H1 (cell line): ENCODE results near the gene KCNK13. TPM values are rescaled to one million over a fixed set of nuclear protein-coding genes. Genes with fewer than 3 reads are reported as not detected.

Source experiments
- CTCF ChIA-PET: fragments of 300-600 bp; sonication (Branson Sonifier 250); formaldehyde crosslinking; loops from one replicate; lab custom pipeline; 2021; ENCODE audit not compliant: partially characterized antibody; lab: Charles Lee
- POLR2A ChIA-PET: fragments of 300-600 bp; sonication (Branson Sonifier 250); formaldehyde crosslinking; loops from one replicate; lab custom pipeline; 2021; ENCODE audit warnings: inconsistent platforms; ENCODE audit not compliant: partially characterized antibody; lab: Charles Lee
- DNase-seq, 2 experiments: peaks; one replicate each; pipeline versions ENCODE4 v3.0.0 to v3.0.0-alpha.2; 2010 to 2022; ENCODE audit warnings: low spot score in 2 of 2, low read depth in 1 of 2, mixed read lengths in 1 of 2
- FAIRE-seq: peaks from 2 replicates; lab custom pipeline; 2011; peaks lifted over from hg19 to GRCh38; lab: Jason Lieb, UNC
- H2AFZ ChIP-seq: 2 replicates; pipeline ENCODE4 v1.8.1; 2012; ENCODE audit warnings: low read length, inconsistent platforms
- H2AK5ac ChIP-seq: 2 replicates; pipeline ENCODE4 v1.6.1; 2013; ENCODE audit warnings: low read depth, low read length
- H2BK120ac ChIP-seq: replicated peaks from 2 replicates; pipeline ENCODE3; 2013; ENCODE audit warnings: low read depth, low read length, inconsistent platforms
- H2BK12ac ChIP-seq: 2 replicates; pipeline ENCODE4 v1.6.1; 2013; ENCODE audit warnings: low read depth, low read length
- H2BK15ac ChIP-seq: 2 replicates; pipeline ENCODE4 v1.6.1; 2013; ENCODE audit warnings: low read length
- H2BK20ac ChIP-seq: 2 replicates; pipeline ENCODE4 v1.6.1; 2013; ENCODE audit warnings: low read length
- H2BK5ac ChIP-seq: 2 replicates; pipeline ENCODE4 v1.6.1; 2013; ENCODE audit warnings: low read depth, low read length
- H3K14ac ChIP-seq: 2 replicates; pipeline ENCODE4 v1.6.1; 2013; ENCODE audit warnings: inconsistent platforms; ENCODE audit not compliant: insufficient read length
- H3K18ac ChIP-seq: 2 replicates; pipeline ENCODE4 v1.6.1; 2013; ENCODE audit warnings: low read length; ENCODE audit errors: extremely low read depth
- H3K23ac ChIP-seq: 2 replicates; pipeline ENCODE4 v1.6.1; 2013; ENCODE audit warnings: inconsistent platforms; ENCODE audit not compliant: insufficient read length
- H3K23me2 ChIP-seq: 2 replicates; pipeline ENCODE4 v1.6.1; 2013; ENCODE audit warnings: low read depth, low read length
- H3K27ac ChIP-seq: 2 replicates; pipeline ENCODE4 v1.6.1; 2011; ENCODE audit warnings: low read depth, low read length, inconsistent platforms
- H3K27me3 ChIP-seq, 4 experiments: replicated peaks in 1 of 4; 1 replicate in 1 of 4; 2 replicates in 3 of 4; pipeline versions ENCODE4 v1.6.1 to v1.8.1; 2011 to 2013; ENCODE audit warnings: low read length in 3 of 4, mild to moderate bottlenecking in 3 of 4, inconsistent platforms in 2 of 4, mixed read lengths in 2 of 4, moderate library complexity in 1 of 4; ENCODE audit not compliant: control insufficient read depth in 3 of 4, insufficient read depth in 3 of 4; ENCODE audit errors: extremely low read depth in 1 of 4
- H3K36me3 ChIP-seq, 4 experiments: 2 replicates each; pipeline versions ENCODE4 v1.6.1 to v1.8.1; 2011 to 2013; ENCODE audit warnings: mild to moderate bottlenecking in 4 of 4, low read length in 3 of 4, moderate library complexity in 2 of 4, control low read depth in 1 of 4, inconsistent platforms in 1 of 4; ENCODE audit not compliant: insufficient read depth in 4 of 4, control insufficient read depth in 2 of 4
- H3K4ac ChIP-seq: replicated peaks from 2 replicates; pipeline ENCODE3; 2013; ENCODE audit warnings: low read length, low read depth, mixed read lengths, inconsistent platforms; ENCODE audit not compliant: insufficient read length
- H3K4me1 ChIP-seq, 4 experiments: replicated peaks in 1 of 4; 1 replicate in 1 of 4; 2 replicates in 3 of 4; pipeline versions ENCODE4 v1.6.1 to v1.8.1; 2011 to 2013; ENCODE audit warnings: low read length in 3 of 4, inconsistent platforms in 2 of 4, mixed read lengths in 1 of 4; ENCODE audit not compliant: insufficient read depth in 4 of 4, control insufficient read depth in 3 of 4
- H3K4me2 ChIP-seq, 2 experiments: 2 replicates each; pipeline versions ENCODE4 v1.6.1 to v1.8.1; 2011 to 2013; ENCODE audit warnings: low read depth in 2 of 2, low read length in 2 of 2, control low read depth in 1 of 2, inconsistent platforms in 1 of 2, mild to moderate bottlenecking in 1 of 2; ENCODE audit not compliant: insufficient read depth in 1 of 2
- H3K4me3 ChIP-seq, 4 experiments: fragments of 200-600, 300-600 bp in 1 of 4; sonication (generic), shearing (Covaris generic), sonication (Bioruptor Twin) in 1 of 4; 2 replicates each; pipeline versions ENCODE4 v1.5.1 to v1.8.1; 2011 to 2016; ENCODE audit warnings: low read length in 4 of 4, low read depth in 3 of 4, control low read depth in 2 of 4, inconsistent platforms in 2 of 4, mild to moderate bottlenecking in 2 of 4, mixed read lengths in 1 of 4, moderate library complexity in 1 of 4; ENCODE audit not compliant: insufficient read depth in 2 of 4; ENCODE audit errors: extremely low read depth in 1 of 4
- H3K56ac ChIP-seq: replicated peaks from 2 replicates; pipeline ENCODE3; 2013; ENCODE audit warnings: low read depth, mild to moderate bottlenecking, mixed read lengths, low read length, inconsistent platforms; ENCODE audit not compliant: insufficient read length
- H3K79me1 ChIP-seq: 2 replicates; pipeline ENCODE4 v1.6.1; 2013; ENCODE audit warnings: low read depth, low read length, control low read depth
- H3K79me2 ChIP-seq, 2 experiments: 2 replicates each; pipeline versions ENCODE4 v1.6.1 to v1.8.1; 2012 to 2013; ENCODE audit warnings: low read length in 2 of 2, mild to moderate bottlenecking in 2 of 2, inconsistent platforms in 1 of 2; ENCODE audit not compliant: insufficient read depth in 2 of 2, control insufficient read depth in 1 of 2
- H3K9ac ChIP-seq, 4 experiments: replicated peaks in 1 of 4; 1 replicate in 1 of 4; 2 replicates in 3 of 4; pipeline versions ENCODE4 v1.6.1 to v1.8.1; 2011 to 2013; ENCODE audit warnings: low read depth in 3 of 4, low read length in 3 of 4, control low read depth in 2 of 4, mild to moderate bottlenecking in 2 of 4, moderate library complexity in 2 of 4, inconsistent platforms in 1 of 4; ENCODE audit errors: extremely low read depth in 1 of 4
- H3K9me3 ChIP-seq, 2 experiments: 2 replicates each; pipeline versions ENCODE4 v1.6.1 to v1.8.1; 2012 to 2013; ENCODE audit warnings: mild to moderate bottlenecking in 2 of 2, moderate library complexity in 2 of 2, control low read depth in 1 of 2, inconsistent platforms in 1 of 2, low read depth in 1 of 2, low read length in 1 of 2, mixed read lengths in 1 of 2; ENCODE audit not compliant: insufficient read depth in 2 of 2
- H4K20me1 ChIP-seq, 2 experiments: replicated peaks in 1 of 2; 2 replicates each; pipeline versions ENCODE3 to v1.8.1; 2011 to 2013; ENCODE audit warnings: inconsistent platforms in 2 of 2, low read length in 2 of 2, mild to moderate bottlenecking in 1 of 2; ENCODE audit not compliant: insufficient read depth in 2 of 2, control insufficient read depth in 1 of 2
- H4K5ac ChIP-seq: 2 replicates; pipeline ENCODE4 v1.6.1; 2013; ENCODE audit warnings: low read length, low read depth, mixed read lengths, inconsistent platforms; ENCODE audit not compliant: insufficient read length
- H4K8ac ChIP-seq: 2 replicates; pipeline ENCODE4 v1.8.0; 2013; ENCODE audit warnings: mild to moderate bottlenecking, moderate library complexity, low read length, inconsistent platforms; ENCODE audit not compliant: insufficient read depth; ENCODE audit errors: extremely low read depth
- H4K91ac ChIP-seq: replicated peaks from 2 replicates; pipeline ENCODE3; 2013; ENCODE audit warnings: low read length, mixed read lengths, inconsistent platforms; ENCODE audit not compliant: insufficient read length
- EGR1 ChIP-seq: IDR thresholded peaks from 2 replicates; pipeline ENCODE4 v1.6.1; 2011; ENCODE audit warnings: low read depth, low read length, borderline replicate concordance
- GABPA ChIP-seq: IDR thresholded peaks from 2 replicates; pipeline ENCODE4 v1.6.1; 2011; ENCODE audit warnings: mild to moderate bottlenecking, low read length, moderate library complexity, borderline replicate concordance; ENCODE audit not compliant: insufficient read depth
- HDAC2 ChIP-seq, 2 experiments: fragments of 300-600 bp in 1 of 2; sonication (generic) in 1 of 2; IDR thresholded peaks; 2 replicates each; pipeline ENCODE4 v1.6.1; 2011 to 2012; ENCODE audit warnings: low read depth in 2 of 2, low read length in 2 of 2, mild to moderate bottlenecking in 2 of 2, moderate library complexity in 2 of 2, borderline replicate concordance in 1 of 2, inconsistent platforms in 1 of 2
- WGBS, 2 experiments: shearing (Covaris generic) in 1 of 2; methylation state at CpG; one replicate each; pipeline versions ENCODE4 v1.1.6 to v1.1.7; 2013 to 2015; ENCODE audit warnings: low lambda C conversion rate in 2 of 2, mixed read lengths in 2 of 2, inconsistent platforms in 1 of 2, low coverage in 1 of 2, missing lambda C conversion rate in 1 of 2; ENCODE audit not compliant: insufficient replicate concordance in 2 of 2, insufficient coverage in 1 of 2, insufficient read length in 1 of 2; ENCODE audit errors: extremely low coverage in 1 of 2, missing lambda C conversion rate in 1 of 2; 5-methylcytosine and 5-hydroxymethylcytosine counted together
- polyA plus RNA-seq, 7 experiments: library from polyadenylated mRNA; depleted of rRNA in 3 of 7; stranded (reverse) in 5 of 7; unstranded in 2 of 7; fragments of >200 nt in 5 of 7; fragments of 200-250 nt in 2 of 7; gene quantifications; 1 replicate in 5 of 7; 2 replicates in 1 of 7; 4 replicates in 1 of 7; pipeline versions ENCODE4 v1.2.1 to v1.2.3, GENCODE V29; 2011 to 2013; ENCODE audit warnings: missing spikeins in 2 of 7, mixed read lengths in 2 of 7
- total RNA-seq: library from RNA; stranded (reverse); fragmentation: NEBNext Ultra II Directional; extraction: Animal tissue kit (Norgen Biotek cat#: 25700); gene quantifications from 2 replicates; pipeline ENCODE4 v1.2.1, GENCODE V29; 2021

KCNK13 gene
- total and polyA plus RNA-seq, 2 of the 8 experiments (the other 6 are each of a cell fraction or from before 2014, with no cell fraction given) = 0.39 to 0.48 TPM

DNA sequence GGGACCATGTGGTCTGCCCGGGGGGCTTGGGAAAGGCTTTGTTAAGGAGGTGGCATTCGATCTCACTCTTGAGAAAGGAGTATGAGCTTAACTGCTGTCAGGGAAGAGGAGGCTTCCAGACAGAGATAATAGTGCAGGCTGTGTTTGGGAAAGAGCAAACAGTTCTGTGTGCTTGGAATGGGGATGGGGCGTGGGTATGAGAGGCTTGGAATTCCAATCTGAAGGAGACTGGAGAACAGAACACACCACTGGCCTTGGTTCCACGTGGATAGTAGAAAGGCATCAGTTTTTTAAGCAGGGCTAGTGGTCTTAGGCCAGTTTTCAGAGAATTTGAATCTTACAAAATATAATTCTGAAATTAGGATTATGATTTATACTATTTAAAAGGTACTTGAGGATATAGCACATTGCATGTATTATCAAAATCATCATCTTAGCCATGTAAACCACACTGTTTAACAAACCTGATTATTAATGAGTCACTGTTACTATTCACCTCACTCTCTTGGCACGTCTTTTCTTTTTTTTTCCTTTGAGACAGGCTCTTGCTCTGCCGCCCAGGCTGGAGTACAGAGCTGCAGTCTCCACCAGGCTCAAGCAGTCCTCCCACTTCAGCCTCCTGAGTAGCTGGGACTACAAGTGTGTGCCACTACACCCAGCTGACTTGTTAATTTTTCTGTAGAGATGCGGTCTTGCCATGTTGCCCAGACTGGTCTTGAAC is 38.5 kb upstream of the KCNK13 start:
- no peak overlapping the region for H2BK5ac ChIP-seq
- POLR2A ChIA-PET = no interaction called here
- no peak overlapping the region for H3K27ac ChIP-seq
- no peak overlapping the region for H2BK20ac ChIP-seq
- peaks cover 0 to 34% (median 16%) of the 10 kb centered on the region in 4 experiments; a peak in 5 of 8 replicates for H3K36me3 ChIP-seq
- TF ChIP-seq HDAC2 (IDR thresholded peaks at IDR 0.05; ENCODE audit: borderline replicate concordance in 1 of 2, low read depth in 2 of 2, low read length in 2 of 2) (no peak), EGR1 (no peak), GABPA (no peak)
- H3K4me2 ChIP-seq = no peak overlapping the region
- no peak overlapping the region for H2AFZ ChIP-seq
- no peak overlapping the region for H3K14ac ChIP-seq
- H3K4me1 ChIP-seq = no peaks in the 10 kb centered on the region
- no peaks in the 10 kb centered on the region for H3K9me3 ChIP-seq
- no peaks in the 10 kb centered on the region for H3K79me2 ChIP-seq
- no peak overlapping the region for H4K8ac ChIP-seq
- CTCF ChIA-PET = interaction anchor here (0.6 kb wide), 1 partner anchor 50 kb away, joined by 3 read pairs; no protein-coding TSS in a partner anchor
- H3K27me3 ChIP-seq = no peaks in the 10 kb centered on the region
- H3K23me2 ChIP-seq = no peaks in the 10 kb centered on the region; the same call in 1 of the 2 replicates
- DNase-seq = no peak
- no peak overlapping the region for H3K4ac ChIP-seq
- H3K9ac ChIP-seq = no peak overlapping the region
- no peak overlapping the region for H3K4me3 ChIP-seq
- no peak overlapping the region for H3K56ac ChIP-seq
- no peak overlapping the region for H3K18ac ChIP-seq
- H3K79me1 ChIP-seq = no peaks in the 10 kb centered on the region
- H2BK120ac ChIP-seq = no peak overlapping the region
- H2AK5ac ChIP-seq = no peak overlapping the region
- H4K91ac ChIP-seq = no peak overlapping the region
- 85% methylated on average over 7 of the region's 7 CpGs; no CpG with 5 or more reads in 1 of the 2 experiments for WGBS, 2 experiments
- H4K20me1 ChIP-seq = no peaks in the 10 kb centered on the region
- no peak overlapping the region for H3K23ac ChIP-seq
- H4K5ac ChIP-seq = no peak overlapping the region
- no peak overlapping the region for H2BK12ac ChIP-seq
- no peak overlapping the region for H2BK15ac ChIP-seq
- FAIRE-seq = no peak
